Esophagus squamous epithelium (tissue), 5 donors: ENCODE data around the gene CCDC30. TPM values are rescaled to one million over a fixed set of nuclear protein-coding genes. Genes with fewer than 3 reads are reported as not detected.
"Not testable (repeated sequence)": the region's sequence is repeated elsewhere in the genome, so short reads cannot be mapped to it uniquely, and the experiment has no call there.

Experiments
- DNase-seq: peaks from one replicate; lab custom pipeline; 2025; lab: John Stamatoyannopoulos, UW
- H3K27ac ChIP-seq, 4 donors: fragments of 200-600 bp; sonication (generic); one replicate each; pipeline ENCODE4 v1.5.1; 2016 to 2019; ENCODE audit warnings: mild to moderate bottlenecking in 1 of 4
- H3K27me3 ChIP-seq, 4 donors: fragments of 200-600 bp; sonication (generic); 1 replicate in 3 of 4; 2 replicates in 1 of 4; pipeline versions ENCODE4 v1.5.1 to v1.6.0; 2017 to 2021; ENCODE audit warnings: antibody characterized with exemption in 1 of 4
- H3K36me3 ChIP-seq, 3 donors: fragments of 200-600 bp; sonication (generic); one replicate each; pipeline ENCODE4 v1.5.1; 2016 to 2019
- H3K4me1 ChIP-seq, 3 donors: fragments of 200-600 bp; sonication (generic); one replicate each; pipeline ENCODE4 v1.5.1; 2017 to 2019
- H3K4me3 ChIP-seq, 4 donors: fragments of 200-600 bp; sonication (generic); 1 replicate in 3 of 4; 2 replicates in 1 of 4; pipeline ENCODE4 v1.5.1; 2016 to 2019; ENCODE audit warnings: mild to moderate bottlenecking in 2 of 4, moderate library complexity in 1 of 4
- H3K9me3 ChIP-seq, 3 donors: fragments of 200-600 bp; sonication (generic); one replicate each; pipeline ENCODE4 v1.5.1; 2016 to 2019
- CTCF ChIP-seq, 6 experiments: fragments of 450-650 bp in 4 of 6; fragments of 200-600 bp in 2 of 6; sonication (generic) in 2 of 6; IDR thresholded peaks; one replicate each; pipeline ENCODE4 v1.5.1; 2016 to 2019; ENCODE audit warnings: antibody characterized with exemption in 6 of 6, mild to moderate bottlenecking in 4 of 6, moderate library complexity in 4 of 6
- POLR2A ChIP-seq, 4 donors: fragments of 450-650 bp; IDR thresholded peaks; one replicate each; pipeline ENCODE4 v1.6.1; 2017; ENCODE audit warnings: antibody characterized with exemption in 4 of 4, mild to moderate bottlenecking in 4 of 4, moderate library complexity in 3 of 4
- WGBS, 2 donors: methylation state at CpG; one replicate each; pipeline ENCODE4 v1.1.5; 2018; 5-methylcytosine and 5-hydroxymethylcytosine counted together
- intact Hi-C: fragments of 100-400 bp; cut with DNase I; formaldehyde crosslinking; loops from one replicate; pipeline ENCODE4 v1.15.0; 2022
- total RNA-seq, 4 donors: library from RNA; depleted of rRNA; stranded (reverse); fragments of >200 nt; gene quantifications; one replicate each; pipeline ENCODE4 v1.1.0, GENCODE V29; 2016
- donor health status: DM: yes; HTN: yes; CAD: no.

CCDC30 gene
- total RNA-seq, 4 donors from 2014 or later = 0.12 to 1.3 (median 0.42) TPM

- peaks cover 0 to 65% (median 18%) of the 10 kb centered on the region in 3 donors for H3K9me3 ChIP-seq
- intact Hi-C loops, H3K4me3 ChIP-seq, H3K4me1 ChIP-seq, DNase-seq, H3K27ac ChIP-seq, H3K27me3 ChIP-seq: not testable (repeated sequence)
- 58 to 64% methylated on average over 6 of the region's 6 CpGs for WGBS, 2 donors
- H3K36me3 ChIP-seq = peaks cover 0 to 30% (median 0%) of the 10 kb centered on the region in 3 donors
- TF ChIP-seq CTCF (IDR thresholded peaks at IDR 0.05) = peak in 4 of 6 experiments; percentile 9 to 47 (median 30)
Observed at GRCh38 chr1:42511581-42512155, 48.6 kb downstream of the CCDC30 start.

- intact Hi-C loops = no loop called here
- peaks cover 0 to 7% (median 0%) of the 10 kb centered on the region in 3 donors for H3K36me3 ChIP-seq
- no peak overlapping the region for H3K27ac ChIP-seq
- H3K27me3 ChIP-seq = no peaks in the 10 kb centered on the region
- no peak for DNase-seq
- 60 to 83% methylated on average over 1 of the region's 1 CpG for WGBS, 2 donors
- peaks cover 0 to 33% (median 0%) of the 10 kb centered on the region in 3 donors for H3K9me3 ChIP-seq
- TF ChIP-seq POLR2A (IDR thresholded peaks at IDR 0.05) (no peak), CTCF (IDR thresholded peaks at IDR 0.05) (no peak)
- H3K4me3 ChIP-seq = no peak overlapping the region
- no peaks in the 10 kb centered on the region for H3K4me1 ChIP-seq
Observed at GRCh38 chr1:42518908-42519307, 55.8 kb downstream of the CCDC30 start.

GRCh38 chr1:42523171-42523570 is 60.1 kb downstream of the CCDC30 start:
- intact Hi-C loops = no loop called here
- peaks cover 0 to 18% (median 0%) of the 10 kb centered on the region in 3 donors for H3K9me3 ChIP-seq
- no peaks in the 10 kb centered on the region for H3K4me1 ChIP-seq
- TF ChIP-seq CTCF (IDR thresholded peaks at IDR 0.05) (no peak), POLR2A (IDR thresholded peaks at IDR 0.05) (no peak)
- no peaks in the 10 kb centered on the region for H3K36me3 ChIP-seq
- DNase-seq = no peak
- no peak overlapping the region for H3K27ac ChIP-seq
- no peaks in the 10 kb centered on the region for H3K27me3 ChIP-seq
- 89 to 92% methylated on average over 3 of the region's 3 CpGs for WGBS, 2 donors
- no peak overlapping the region for H3K4me3 ChIP-seq

GRCh38 chr1:42524330-42524729 is 61.2 kb downstream of the CCDC30 start:
- Histone ChIP-seq H3K4me3 (no peak overlapping the region), H3K27ac (no peak overlapping the region), H3K9me3 (peaks cover 0 to 6% (median 0%) of the 10 kb centered on the region in 3 donors), H3K27me3 (no peaks in the 10 kb centered on the region), H3K36me3 (no peaks in the 10 kb centered on the region), H3K4me1 (no peaks in the 10 kb centered on the region)
- no peak for TF ChIP-seq POLR2A (IDR thresholded peaks at IDR 0.05)
- TF ChIP-seq CTCF (IDR thresholded peaks at IDR 0.05) = no peak
- intact Hi-C loops = no loop called here
- no peak for DNase-seq
- 65 to 74% methylated on average over 2 to 3 of the region's 3 CpGs for WGBS, 2 donors

GRCh38 chr1:42529724-42530181 is 66.7 kb downstream of the CCDC30 start:
- H3K4me1 ChIP-seq = peaks cover 0 to 16% (median 0%) of the 10 kb centered on the region in 3 donors
- no peak for TF ChIP-seq POLR2A (IDR thresholded peaks at IDR 0.05)
- peak overlapping the region in 1 of 4 donors; percentile 47 for H3K4me3 ChIP-seq

More at GRCh38 chr1:42529724-42530181, 66.7 kb downstream of the CCDC30 start:
- no peaks in the 10 kb centered on the region for H3K9me3 ChIP-seq
- DNase-seq = no peak
- no peaks in the 10 kb centered on the region for H3K27me3 ChIP-seq
- H3K27ac ChIP-seq = no peak overlapping the region
- intact Hi-C loops = no loop called here
- 42 to 58% methylated on average over 3 of the region's 3 CpGs for WGBS, 2 donors
- H3K36me3 ChIP-seq = no peaks in the 10 kb centered on the region
